GM23338 (cell line): ENCODE measurements around the gene UBE2G2. TPM values are rescaled to one million over a fixed set of nuclear protein-coding genes. Genes with fewer than 3 reads are reported as not detected.

Experiments used
- ATAC-seq: fragments of 200-7000 bp; cut with Tn5 transposase; 3 replicates; pipeline ENCODE4 v1.9.1; 2020
- DNase-seq: peaks from one replicate; pipeline ENCODE4 v3.0.0-alpha.2; 2015; ENCODE audit warnings: low spot score
- H2AFZ ChIP-seq: fragments of 200-600 bp; sonication (generic); 2 replicates; pipeline ENCODE4 v1.8.0; 2016; ENCODE audit warnings: antibody characterized with exemption, mild to moderate bottlenecking, moderate library complexity
- H3F3A ChIP-seq: fragments of 200-600 bp; sonication (generic); replicated peaks from 2 replicates; pipeline ENCODE4 v1.8.0; 2017; ENCODE audit warnings: antibody characterized with exemption, mixed run types, low read depth
- H3K27ac ChIP-seq: fragments of 200-600 bp; sonication (generic); 2 replicates; pipeline ENCODE4 v1.6.1; 2016; ENCODE audit warnings: low read depth
- H3K27me3 ChIP-seq: fragments of 200-600 bp; sonication (generic); 2 replicates; pipeline ENCODE4 v1.8.0; 2016; ENCODE audit warnings: mild to moderate bottlenecking, mixed run types, moderate library complexity; ENCODE audit not compliant: insufficient read depth
- H3K36me3 ChIP-seq: fragments of 200-600 bp; sonication (generic); 2 replicates; pipeline ENCODE4 v1.8.0; 2016; ENCODE audit warnings: mild to moderate bottlenecking; ENCODE audit not compliant: insufficient read depth
- H3K4me1 ChIP-seq: fragments of 200-600 bp; sonication (generic); 2 replicates; pipeline ENCODE4 v1.8.0; 2016; ENCODE audit warnings: mild to moderate bottlenecking, moderate library complexity; ENCODE audit not compliant: insufficient read depth
- H3K4me2 ChIP-seq: fragments of 200-600 bp; sonication (generic); 2 replicates; pipeline ENCODE4 v1.7.1; 2017; ENCODE audit warnings: mixed run types
- H3K4me3 ChIP-seq: fragments of 200-600 bp; sonication (generic); 2 replicates; pipeline ENCODE4 v1.6.1; 2016; ENCODE audit warnings: mixed run types
- H3K79me2 ChIP-seq: fragments of 200-600 bp; sonication (generic); replicated peaks from 2 replicates; pipeline ENCODE4 v1.8.0; 2017; ENCODE audit warnings: mild to moderate bottlenecking; ENCODE audit not compliant: insufficient read depth
- H3K9me2 ChIP-seq: fragments of 200-600 bp; sonication (generic); 2 replicates; pipeline ENCODE4 v1.8.0; 2017; ENCODE audit not compliant: insufficient read depth
- H4K20me1 ChIP-seq: fragments of 200-600 bp; sonication (generic); replicated peaks from 2 replicates; pipeline ENCODE4 v1.8.0; 2017; ENCODE audit warnings: mild to moderate bottlenecking; ENCODE audit not compliant: insufficient read depth
- H3K27ac Mint-ChIP-seq: 2 replicates; pipeline ENCODE4 v1.8.0; 2020; ENCODE audit warnings: inconsistent platforms, mild to moderate bottlenecking, moderate library complexity, mixed read lengths
- H3K27me3 Mint-ChIP-seq: 3 replicates; pipeline ENCODE4 v1.8.0; 2022; ENCODE audit warnings: low read depth, mild to moderate bottlenecking, moderate library complexity, mixed read lengths, inconsistent platforms; ENCODE audit not compliant: insufficient read depth, poor library complexity
- H3K36me3 Mint-ChIP-seq: 3 replicates; pipeline ENCODE4 v1.8.0; 2021; ENCODE audit warnings: low read depth, mild to moderate bottlenecking, inconsistent platforms, moderate library complexity, mixed read lengths
- H3K4me1 Mint-ChIP-seq: 3 replicates; pipeline ENCODE4 v1.8.0; 2020; ENCODE audit warnings: mild to moderate bottlenecking, inconsistent platforms, mixed read lengths
- H3K4me3 Mint-ChIP-seq: 3 replicates; pipeline ENCODE4 v1.8.0; 2021; ENCODE audit warnings: moderate library complexity, mild to moderate bottlenecking, inconsistent platforms, mixed read lengths
- H3K9me3 Mint-ChIP-seq: 3 replicates; pipeline ENCODE4 v1.8.0; 2020; ENCODE audit warnings: moderate library complexity, mild to moderate bottlenecking, inconsistent platforms, mixed read lengths
- CREB1 ChIP-seq: fragments of 250-450 bp; sonication (Bioruptor Pico); IDR thresholded peaks from 2 replicates; pipeline ENCODE4 v1.5.0; 2020; ENCODE audit warnings: low read depth, mild to moderate bottlenecking, moderate library complexity
- EZH2 ChIP-seq: fragments of 200-600 bp; sonication (generic); IDR thresholded peaks from one replicate; pipeline ENCODE4 v1.8.0; 2017; ENCODE audit warnings: antibody characterized with exemption, mild to moderate bottlenecking, low read depth; ENCODE audit not compliant: unreplicated experiment
- JUNB ChIP-seq: IDR thresholded peaks from one replicate; pipeline ENCODE4 v1.6.1; 2016; ENCODE audit warnings: antibody characterized with exemption; ENCODE audit not compliant: unreplicated experiment
- NANOG ChIP-seq: IDR thresholded peaks from 2 replicates; pipeline ENCODE4 v1.6.1; 2016; ENCODE audit warnings: antibody characterized with exemption, borderline replicate concordance
- POLR2AphosphoS5 ChIP-seq: IDR thresholded peaks from 2 replicates; pipeline ENCODE4 v1.6.1; 2016; ENCODE audit warnings: antibody characterized with exemption, low read depth
- polyA plus RNA-seq: library from polyadenylated mRNA; unstranded; fragments of >200 nt; fragmentation: Nextera tagmentation; extraction: Ambion mirVana; gene quantifications from 2 replicates; pipeline ENCODE4 v1.2.1, GENCODE V29; 2016
- total RNA-seq: library from RNA; depleted of rRNA; stranded (reverse); fragments of >200 nt; shearing (Covaris generic); gene quantifications from 2 replicates; pipeline ENCODE4 v1.2.3, GENCODE V29; 2014
- TF ChIP-seq, protein P1 (sequence below): fragments of 250-450 bp; sonication (Bioruptor Pico); IDR thresholded peaks from 2 replicates; pipeline ENCODE4 v1.5.0; 2020; ENCODE audit warnings: mild to moderate bottlenecking, moderate library complexity
- TF ChIP-seq, protein P2 (sequence below), 2 experiments: fragments of 200-600 bp in 1 of 2; sonication (generic) in 1 of 2; conservative IDR thresholded peaks; 2 replicates each; pipeline versions ENCODE4 v1.5.1 to v1.6.1; 2016 to 2017; ENCODE audit warnings: antibody characterized with exemption in 2 of 2, low read depth in 2 of 2, mild to moderate bottlenecking in 2 of 2, moderate library complexity in 1 of 2

UBE2G2 gene
- total and polyA plus RNA-seq, 2 experiments from 2014 or later = 66.4 to 100 TPM

DNA sequence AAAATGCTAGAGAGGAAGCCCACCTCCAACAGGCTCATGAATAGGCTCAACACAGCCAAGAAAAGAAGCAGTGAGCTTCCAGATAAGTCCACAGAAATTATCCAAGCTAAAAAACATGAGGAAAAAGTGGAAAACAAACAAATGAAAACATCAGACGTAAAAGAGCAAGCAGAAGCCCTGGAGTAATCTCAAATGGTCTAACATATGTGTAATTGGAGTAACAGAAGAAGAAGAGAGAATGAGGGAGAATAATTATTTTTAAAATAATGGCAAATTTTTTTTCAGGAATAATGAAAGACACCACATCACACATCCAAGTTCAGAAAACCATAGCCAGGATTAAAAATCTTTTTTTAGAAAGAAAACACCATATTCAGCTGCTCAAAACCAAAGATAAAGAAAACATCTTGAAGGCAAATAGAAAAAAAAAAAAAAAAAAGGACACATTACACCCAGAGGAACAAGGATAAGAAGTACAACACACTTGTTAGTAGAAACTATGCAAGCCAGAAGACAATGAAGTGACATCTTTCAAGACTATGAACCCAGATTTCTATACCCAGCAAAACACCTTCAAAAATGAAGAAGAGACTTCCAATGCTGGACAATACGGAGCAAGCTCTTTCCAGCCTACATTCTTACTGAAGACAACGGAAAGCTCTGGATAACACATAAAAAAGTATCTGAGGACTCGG lies 26.9 kb upstream of the UBE2G2 start:
- H3F3A ChIP-seq = no peaks in the 10 kb centered on the region
- H3K27me3 ChIP-seq = no peaks in the 10 kb centered on the region
- 0 out of 2 replicates have a peak, but pooled peaks cover under 1% of the 10 kb centered on the region for H3K36me3 ChIP-seq
- H3K4me2 ChIP-seq = no peak overlapping the region
- peaks cover 4% of the 10 kb centered on the region for H3K27me3 Mint-ChIP-seq
- H3K4me3 Mint-ChIP-seq = no peak overlapping the region
- TF ChIP-seq NANOG = no peak
- TF ChIP-seq JUNB = no peak
- no peak for TF ChIP-seq POLR2AphosphoS5
- no peak for TF ChIP-seq CREB1 (CRISPR knock-in tag)
- TF ChIP-seq, protein P1, sequence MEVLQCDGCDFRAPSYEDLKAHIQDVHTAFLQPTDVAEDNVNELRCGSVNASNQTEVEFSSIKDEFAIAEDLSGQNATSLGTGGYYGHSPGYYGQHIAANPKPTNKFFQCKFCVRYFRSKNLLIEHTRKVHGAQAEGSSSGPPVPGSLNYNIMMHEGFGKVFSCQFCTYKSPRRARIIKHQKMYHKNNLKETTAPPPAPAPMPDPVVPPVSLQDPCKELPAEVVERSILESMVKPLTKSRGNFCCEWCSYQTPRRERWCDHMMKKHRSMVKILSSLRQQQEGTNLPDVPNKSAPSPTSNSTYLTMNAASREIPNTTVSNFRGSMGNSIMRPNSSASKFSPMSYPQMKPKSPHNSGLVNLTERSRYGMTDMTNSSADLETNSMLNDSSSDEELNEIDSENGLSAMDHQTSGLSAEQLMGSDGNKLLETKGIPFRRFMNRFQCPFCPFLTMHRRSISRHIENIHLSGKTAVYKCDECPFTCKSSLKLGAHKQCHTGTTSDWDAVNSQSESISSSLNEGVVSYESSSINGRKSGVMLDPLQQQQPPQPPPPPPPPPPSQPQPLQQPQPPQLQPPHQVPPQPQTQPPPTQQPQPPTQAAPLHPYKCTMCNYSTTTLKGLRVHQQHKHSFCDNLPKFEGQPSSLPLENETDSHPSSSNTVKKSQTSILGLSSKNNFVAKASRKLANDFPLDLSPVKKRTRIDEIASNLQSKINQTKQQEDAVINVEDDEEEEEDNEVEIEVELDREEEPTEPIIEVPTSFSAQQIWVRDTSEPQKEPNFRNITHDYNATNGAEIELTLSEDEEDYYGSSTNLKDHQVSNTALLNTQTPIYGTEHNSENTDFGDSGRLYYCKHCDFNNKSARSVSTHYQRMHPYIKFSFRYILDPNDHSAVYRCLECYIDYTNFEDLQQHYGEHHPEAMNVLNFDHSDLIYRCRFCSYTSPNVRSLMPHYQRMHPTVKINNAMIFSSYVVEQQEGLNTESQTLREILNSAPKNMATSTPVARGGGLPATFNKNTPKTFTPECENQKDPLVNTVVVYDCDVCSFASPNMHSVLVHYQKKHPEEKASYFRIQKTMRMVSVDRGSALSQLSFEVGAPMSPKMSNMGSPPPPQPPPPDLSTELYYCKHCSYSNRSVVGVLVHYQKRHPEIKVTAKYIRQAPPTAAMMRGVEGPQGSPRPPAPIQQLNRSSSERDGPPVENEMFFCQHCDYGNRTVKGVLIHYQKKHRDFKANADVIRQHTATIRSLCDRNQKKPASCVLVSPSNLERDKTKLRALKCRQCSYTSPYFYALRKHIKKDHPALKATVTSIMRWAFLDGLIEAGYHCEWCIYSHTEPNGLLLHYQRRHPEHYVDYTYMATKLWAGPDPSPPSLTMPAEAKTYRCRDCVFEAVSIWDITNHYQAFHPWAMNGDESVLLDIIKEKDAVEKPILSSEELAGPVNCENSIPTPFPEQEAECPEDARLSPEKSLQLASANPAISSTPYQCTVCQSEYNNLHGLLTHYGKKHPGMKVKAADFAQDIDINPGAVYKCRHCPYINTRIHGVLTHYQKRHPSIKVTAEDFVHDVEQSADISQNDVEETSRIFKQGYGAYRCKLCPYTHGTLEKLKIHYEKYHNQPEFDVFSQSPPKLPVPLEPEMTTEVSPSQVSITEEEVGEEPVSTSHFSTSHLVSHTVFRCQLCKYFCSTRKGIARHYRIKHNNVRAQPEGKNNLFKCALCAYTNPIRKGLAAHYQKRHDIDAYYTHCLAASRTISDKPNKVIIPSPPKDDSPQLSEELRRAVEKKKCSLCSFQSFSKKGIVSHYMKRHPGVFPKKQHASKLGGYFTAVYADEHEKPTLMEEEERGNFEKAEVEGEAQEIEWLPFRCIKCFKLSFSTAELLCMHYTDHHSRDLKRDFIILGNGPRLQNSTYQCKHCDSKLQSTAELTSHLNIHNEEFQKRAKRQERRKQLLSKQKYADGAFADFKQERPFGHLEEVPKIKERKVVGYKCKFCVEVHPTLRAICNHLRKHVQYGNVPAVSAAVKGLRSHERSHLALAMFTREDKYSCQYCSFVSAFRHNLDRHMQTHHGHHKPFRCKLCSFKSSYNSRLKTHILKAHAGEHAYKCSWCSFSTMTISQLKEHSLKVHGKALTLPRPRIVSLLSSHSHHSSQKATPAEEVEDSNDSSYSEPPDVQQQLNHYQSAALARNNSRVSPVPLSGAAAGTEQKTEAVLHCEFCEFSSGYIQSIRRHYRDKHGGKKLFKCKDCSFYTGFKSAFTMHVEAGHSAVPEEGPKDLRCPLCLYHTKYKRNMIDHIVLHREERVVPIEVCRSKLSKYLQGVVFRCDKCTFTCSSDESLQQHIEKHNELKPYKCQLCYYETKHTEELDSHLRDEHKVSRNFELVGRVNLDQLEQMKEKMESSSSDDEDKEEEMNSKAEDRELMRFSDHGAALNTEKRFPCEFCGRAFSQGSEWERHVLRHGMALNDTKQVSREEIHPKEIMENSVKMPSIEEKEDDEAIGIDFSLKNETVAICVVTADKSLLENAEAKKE (CRISPR knock-in tag) = no peak
- TF ChIP-seq, protein P2, sequence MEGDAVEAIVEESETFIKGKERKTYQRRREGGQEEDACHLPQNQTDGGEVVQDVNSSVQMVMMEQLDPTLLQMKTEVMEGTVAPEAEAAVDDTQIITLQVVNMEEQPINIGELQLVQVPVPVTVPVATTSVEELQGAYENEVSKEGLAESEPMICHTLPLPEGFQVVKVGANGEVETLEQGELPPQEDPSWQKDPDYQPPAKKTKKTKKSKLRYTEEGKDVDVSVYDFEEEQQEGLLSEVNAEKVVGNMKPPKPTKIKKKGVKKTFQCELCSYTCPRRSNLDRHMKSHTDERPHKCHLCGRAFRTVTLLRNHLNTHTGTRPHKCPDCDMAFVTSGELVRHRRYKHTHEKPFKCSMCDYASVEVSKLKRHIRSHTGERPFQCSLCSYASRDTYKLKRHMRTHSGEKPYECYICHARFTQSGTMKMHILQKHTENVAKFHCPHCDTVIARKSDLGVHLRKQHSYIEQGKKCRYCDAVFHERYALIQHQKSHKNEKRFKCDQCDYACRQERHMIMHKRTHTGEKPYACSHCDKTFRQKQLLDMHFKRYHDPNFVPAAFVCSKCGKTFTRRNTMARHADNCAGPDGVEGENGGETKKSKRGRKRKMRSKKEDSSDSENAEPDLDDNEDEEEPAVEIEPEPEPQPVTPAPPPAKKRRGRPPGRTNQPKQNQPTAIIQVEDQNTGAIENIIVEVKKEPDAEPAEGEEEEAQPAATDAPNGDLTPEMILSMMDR (conservative IDR thresholded peaks at IDR 0.05; ENCODE audit: low read depth in 2 of 2) = no peak
- TF ChIP-seq EZH2 = no peak
- no peaks in the 10 kb centered on the region for H3K9me2 ChIP-seq
- no peak for DNase-seq
- peaks cover 4% of the 10 kb centered on the region for H3K4me1 Mint-ChIP-seq
- no peaks in the 10 kb centered on the region for H4K20me1 ChIP-seq
- no peak overlapping the region for H3K27ac Mint-ChIP-seq
- ATAC-seq = no peak
- H3K27ac ChIP-seq = no peak overlapping the region
- no peak overlapping the region for H2AFZ ChIP-seq
- H3K4me1 ChIP-seq = no peaks in the 10 kb centered on the region
- H3K4me3 ChIP-seq = no peak overlapping the region
- H3K9me3 Mint-ChIP-seq = peaks cover 54% of the 10 kb centered on the region
- peaks cover 13% of the 10 kb centered on the region for H3K36me3 Mint-ChIP-seq
- H3K79me2 ChIP-seq = no peaks in the 10 kb centered on the region
